Right forelimb (tissue), 1 donor: ENCODE measurements around the gene NTRK1.

Source experiments
- DNase-seq: peaks from one replicate; pipeline ENCODE4 v3.0.0-alpha.2; 2018

NTRK1 gene

GRCh38 chr1:156858959-156859522 is 1.6 kb upstream of the NTRK1 start, which contains the start of gene INSRR:
Gene INSRR (minus strand): TSS chr1:156859117. CDS start chr1:156858621, 496 bp downstream.
- DNase-seq, result no peak

- no peak for DNase-seq
Observed at GRCh38 chr1:156859523-156860112, 1.0 kb upstream of the NTRK1 start.

- DNase-seq, result peak; percentile 79
Observed at GRCh38 chr1:156860113-156860627, 495 bp upstream of the NTRK1 start.

- no peak for DNase-seq
Observed at GRCh38 chr1:156862584-156862983, 1.9 kb downstream of the NTRK1 start.

GRCh38 chr1:156862997-156863599 is 2.4 kb downstream of the NTRK1 start:
- DNase-seq, result no peak

- no peak for DNase-seq
Observed at GRCh38 chr1:156863631-156864030, 3.0 kb downstream of the NTRK1 start.

- DNase-seq, result no peak
Observed at GRCh38 chr1:156864796-156865195, 4.1 kb downstream of the NTRK1 start.

- DNase-seq, result no peak
Observed at GRCh38 chr1:156865258-156865657, 4.6 kb downstream of the NTRK1 start.

- DNase-seq, result no peak
Observed at GRCh38 chr1:156865865-156866248, 5.2 kb downstream of the NTRK1 start.

GRCh38 chr1:156866249-156866909 is 5.7 kb downstream of the NTRK1 start:
- no peak for DNase-seq

- DNase-seq, result no peak
Observed at GRCh38 chr1:156868341-156868740, 7.7 kb downstream of the NTRK1 start.

GRCh38 chr1:156869455-156869854 is 8.8 kb downstream of the NTRK1 start:
- no peak for DNase-seq

- DNase-seq, result no peak
Observed at GRCh38 chr1:156873659-156874058, 13.0 kb downstream of the NTRK1 start.

- DNase-seq, result no peak
Observed at GRCh38 chr1:156874142-156874541, 13.5 kb downstream of the NTRK1 start.

GRCh38 chr1:156874572-156875340 is 14.1 kb downstream of the NTRK1 start:
- no peak for DNase-seq

- no peak for DNase-seq
Observed at GRCh38 chr1:156875341-156875615, 14.6 kb downstream of the NTRK1 start.

GRCh38 chr1:156876281-156876680 is 15.6 kb downstream of the NTRK1 start:
- DNase-seq, result no peak

GRCh38 chr1:156877433-156878170 is 16.9 kb downstream of the NTRK1 start:
- DNase-seq, result no peak

- no peak for DNase-seq
Observed at GRCh38 chr1:156879876-156880275, 19.2 kb downstream of the NTRK1 start.

- no peak for DNase-seq
Observed at GRCh38 chr1:156880473-156880872, 19.8 kb downstream of the NTRK1 start.

- no peak for DNase-seq
Observed at GRCh38 chr1:156881101-156881500, 20.4 kb downstream of the NTRK1 start.

GRCh38 chr1:156881663-156882062 is 21.0 kb downstream of the NTRK1 start:
- DNase-seq, result no peak

GRCh38 chr1:156882543-156882942 is 21.9 kb downstream of the NTRK1 start:
- DNase-seq, result no peak
